HUES64 (cell line): ENCODE data around the gene DDIT4.
A peak's percentile ranks its signal among the peaks of the same experiment; 100 is the strongest.

Experiments
- H3K27ac ChIP-seq: 2 replicates; pipeline ENCODE4 v1.7.0; 2013; ENCODE audit warnings: low read depth, low read length, inconsistent platforms
- H3K27me3 ChIP-seq: 2 replicates; pipeline ENCODE4 v1.6.1; 2013; ENCODE audit warnings: mild to moderate bottlenecking, low read length; ENCODE audit not compliant: insufficient read depth
- H3K36me3 ChIP-seq: 2 replicates; pipeline ENCODE4 v1.6.1; 2013; ENCODE audit warnings: mild to moderate bottlenecking, low read length; ENCODE audit not compliant: insufficient read depth
- H3K4me1 ChIP-seq: 2 replicates; pipeline ENCODE4 v1.6.1; 2013; ENCODE audit warnings: mild to moderate bottlenecking, low read length, moderate library complexity; ENCODE audit not compliant: insufficient read depth
- H3K4me3 ChIP-seq: 2 replicates; pipeline ENCODE4 v1.5.1; 2013; ENCODE audit warnings: mild to moderate bottlenecking, low read length, moderate library complexity
- H3K9ac ChIP-seq: 2 replicates; pipeline ENCODE4 v1.6.1; 2013; ENCODE audit warnings: mild to moderate bottlenecking, low read depth, low read length
- H3K9me3 ChIP-seq: 2 replicates; pipeline ENCODE4 v1.6.1; 2013; ENCODE audit warnings: low read depth, low read length; ENCODE audit not compliant: insufficient read depth
- WGBS: fragments of 150-250, 120-280 bp; methylation state at CpG from one replicate; pipeline ENCODE4 v1.1.7; 2013; ENCODE audit warnings: missing lambda C conversion rate; 5-methylcytosine and 5-hydroxymethylcytosine counted together

The DDIT4 gene

GRCh38 chr10:72314263-72314662 is 40.5 kb downstream of the DDIT4 start:
- no peaks in the 10 kb centered on the region for H3K36me3 ChIP-seq
- 97% methylated on average over 7 of the region's 7 CpGs for WGBS
- H3K9me3 ChIP-seq: no peaks in the 10 kb centered on the region
- peaks cover 28% of the 10 kb centered on the region for H3K4me1 ChIP-seq
- no peak overlapping the region for H3K4me3 ChIP-seq
- H3K27ac ChIP-seq: no peak overlapping the region
- no peak overlapping the region for H3K9ac ChIP-seq
- H3K27me3 ChIP-seq: no peaks in the 10 kb centered on the region

DNA sequence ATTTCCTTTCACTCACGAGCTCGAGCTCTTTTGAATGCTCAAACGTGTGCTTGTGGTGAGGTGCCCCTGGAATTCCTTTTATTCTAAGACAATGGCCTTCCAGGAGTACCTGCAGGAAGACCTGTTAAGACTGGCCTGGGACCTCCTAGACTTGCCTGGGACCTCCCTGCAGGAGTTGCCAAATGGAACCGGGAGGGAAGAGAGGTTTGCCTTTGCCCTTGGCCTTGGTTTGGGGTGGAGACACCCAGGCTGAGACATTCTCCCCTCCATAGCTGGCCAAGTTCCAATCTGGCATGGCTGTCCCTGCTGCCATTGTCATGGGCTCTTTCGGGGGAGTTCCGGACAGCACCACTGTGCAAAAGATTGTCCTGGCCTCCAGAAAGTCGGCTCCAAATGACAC is 41.3 kb downstream of the DDIT4 start:
- Histone ChIP-seq H3K36me3 (no peaks in the 10 kb centered on the region), H3K4me3 (no peak overlapping the region), H3K4me1 (peaks cover 28% of the 10 kb centered on the region), H3K9me3 (no peaks in the 10 kb centered on the region), H3K9ac (no peak overlapping the region), H3K27ac (peak overlapping the region; percentile 63; the same call in 1 of the 2 replicates), H3K27me3 (no peaks in the 10 kb centered on the region)
- WGBS: 53% methylated on average over 7 of the region's 7 CpGs

DNA sequence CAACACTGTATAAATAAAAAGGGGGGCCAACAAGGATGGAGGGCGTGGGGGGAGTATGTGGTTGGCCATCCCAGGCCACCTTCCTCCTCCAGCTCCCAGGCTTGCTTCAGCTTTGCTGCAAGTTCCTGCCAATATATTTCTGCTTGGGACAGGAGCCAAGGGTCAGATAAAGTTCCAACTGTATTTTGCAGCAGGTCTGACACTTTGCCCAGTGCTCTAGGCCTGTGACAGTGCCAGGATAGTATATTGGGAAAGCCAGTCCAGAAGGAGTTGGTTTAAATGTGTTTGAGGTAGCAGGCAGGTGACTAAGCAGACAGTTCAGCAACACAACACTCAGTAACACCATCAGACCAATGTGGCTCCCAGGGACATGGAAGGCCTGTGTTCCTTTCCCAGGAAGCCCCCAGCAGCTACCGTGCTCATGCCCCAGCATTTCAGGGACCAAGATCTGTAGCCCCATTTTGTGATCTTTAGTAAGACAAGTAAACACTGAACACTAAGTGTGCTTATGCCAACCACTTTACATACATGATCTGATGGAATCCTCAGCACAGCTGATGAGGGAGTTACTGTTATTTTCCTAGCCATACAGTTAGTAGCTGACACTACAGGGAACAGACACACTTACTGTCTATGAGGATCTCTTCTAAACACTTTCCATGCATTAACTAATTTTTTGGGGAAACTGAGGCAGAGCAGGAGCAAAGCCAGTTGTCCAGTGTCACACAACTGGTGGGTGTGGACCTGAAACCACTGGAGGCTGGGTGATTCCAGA is 42.1 kb downstream of the DDIT4 start:
- H3K27ac ChIP-seq: no peak overlapping the region

DNA sequence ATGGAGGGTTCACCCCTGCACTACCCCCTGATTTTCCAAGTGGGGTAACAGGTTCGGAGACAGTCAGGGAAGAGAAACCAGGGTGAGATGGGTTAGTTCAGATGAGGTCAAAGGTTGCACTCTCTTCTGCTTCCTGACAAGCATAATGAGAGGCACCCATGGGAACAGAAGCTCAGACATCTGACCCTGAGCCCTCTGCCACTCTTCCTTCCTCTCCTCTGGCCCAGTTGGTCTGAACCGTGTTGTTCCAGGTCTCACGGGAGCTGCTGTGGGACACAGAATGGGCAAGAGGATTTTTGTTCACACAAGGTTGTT is 42.6 kb downstream of the DDIT4 start:
- H3K9me3 ChIP-seq: no peaks in the 10 kb centered on the region
- H3K4me3 ChIP-seq: no peak overlapping the region
- peaks cover 33% of the 10 kb centered on the region for H3K4me1 ChIP-seq
- no peaks in the 10 kb centered on the region for H3K27me3 ChIP-seq
- no peak overlapping the region for H3K27ac ChIP-seq
- WGBS: 93% methylated on average over 3 of the region's 3 CpGs
- H3K9ac ChIP-seq: no peak overlapping the region
- H3K36me3 ChIP-seq: no peaks in the 10 kb centered on the region

More for the DNA sequence above, 42.1 kb downstream of the DDIT4 start:
- H3K4me3 ChIP-seq: no peak overlapping the region
- H3K9ac ChIP-seq: no peak overlapping the region
- H3K4me1 ChIP-seq: peaks cover 29% of the 10 kb centered on the region
- 83% methylated on average over 2 of the region's 2 CpGs for whole genome bisulfite sequencing
- H3K9me3 ChIP-seq: no peaks in the 10 kb centered on the region
- no peaks in the 10 kb centered on the region for H3K27me3 ChIP-seq
- no peaks in the 10 kb centered on the region for H3K36me3 ChIP-seq

DNA sequence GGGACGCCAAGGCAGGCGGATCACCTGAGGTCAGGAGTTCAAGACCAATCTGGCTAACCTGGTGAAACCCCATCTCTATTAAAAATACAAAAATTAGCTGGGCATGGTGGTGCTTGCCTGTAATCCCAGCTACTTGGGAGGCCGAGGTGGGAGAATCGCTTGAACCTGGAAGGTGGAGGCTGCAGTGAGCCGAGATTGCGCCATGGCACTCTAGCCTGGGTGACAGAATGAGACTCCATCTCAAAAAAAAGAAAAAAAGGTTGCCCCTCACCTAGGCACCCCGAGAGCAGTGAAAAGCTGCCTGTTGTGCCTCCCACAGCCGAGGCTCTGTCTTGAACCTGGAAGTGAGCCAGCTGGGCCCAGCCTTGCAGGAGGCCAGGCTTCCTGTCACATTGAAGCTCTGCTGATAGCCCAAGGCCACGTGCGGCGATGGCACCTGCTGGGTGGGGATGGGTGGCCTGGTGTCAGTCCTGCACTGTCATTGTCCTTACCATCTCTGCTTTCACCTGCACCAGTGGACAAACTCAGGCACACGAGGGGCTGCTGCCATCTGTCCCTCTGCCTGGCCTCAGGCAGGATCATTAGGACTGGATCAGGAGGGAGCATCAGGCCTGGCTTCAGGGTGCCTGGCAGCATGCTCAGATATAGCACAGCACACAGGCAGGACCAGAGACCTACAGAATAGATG is 43.2 kb downstream of the DDIT4 start:
- Histone ChIP-seq H3K27me3 (no peaks in the 10 kb centered on the region), H3K27ac (no peak overlapping the region), H3K36me3 (no peaks in the 10 kb centered on the region), H3K4me3 (no peak overlapping the region), H3K4me1 (peaks cover 38% of the 10 kb centered on the region), H3K9ac (no peak overlapping the region), H3K9me3 (no peaks in the 10 kb centered on the region)
- 90% methylated on average over 12 of the region's 12 CpGs for WGBS

DNA sequence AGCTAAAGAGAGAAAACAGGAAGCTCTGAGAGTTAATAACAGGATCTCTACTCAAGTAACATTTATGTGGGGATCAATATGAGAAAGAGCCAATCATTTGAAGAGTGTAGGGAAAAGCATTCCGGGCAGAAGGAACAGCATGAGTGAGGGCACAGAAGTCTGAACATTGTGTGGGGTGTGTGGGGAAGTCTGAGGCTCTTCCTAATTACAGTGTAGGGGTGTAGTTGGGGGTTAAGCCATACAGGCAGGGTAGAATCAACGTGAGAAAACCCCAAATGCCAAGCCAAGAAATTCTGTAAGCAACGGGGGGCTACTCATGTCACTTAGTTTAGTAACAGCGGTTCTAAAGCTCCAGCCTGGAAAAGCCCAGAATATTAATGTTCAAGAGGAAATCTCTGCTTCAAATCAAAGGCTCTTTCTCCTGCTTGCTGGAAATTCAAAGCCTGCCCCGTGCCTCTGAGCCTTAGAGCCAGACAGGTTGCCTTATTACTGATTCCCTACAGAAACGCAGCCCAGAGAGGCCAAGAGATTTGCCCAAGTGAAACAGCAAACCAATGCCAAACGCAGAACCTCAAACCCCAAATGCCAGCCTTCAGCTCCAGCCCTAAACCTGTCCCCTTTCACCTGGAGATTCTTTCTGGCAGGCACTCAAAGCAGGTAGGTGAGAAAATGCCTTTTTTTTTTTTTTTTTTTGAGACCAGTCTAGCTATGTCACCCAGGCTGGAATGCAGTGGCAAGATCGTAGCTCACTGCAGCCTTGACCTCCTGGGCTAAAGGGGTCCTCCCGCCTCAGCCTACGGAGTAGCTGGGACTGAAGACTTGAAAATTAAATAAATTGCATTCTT is 44.9 kb downstream of the DDIT4 start:
- WGBS: 85% methylated on average over 10 of the region's 10 CpGs
- Histone ChIP-seq H3K9me3 (no peaks in the 10 kb centered on the region), H3K4me3 (peak overlapping the region; percentile 34), H3K27me3 (no peaks in the 10 kb centered on the region), H3K4me1 (peaks cover 38% of the 10 kb centered on the region), H3K9ac (no peak overlapping the region), H3K36me3 (no peaks in the 10 kb centered on the region), H3K27ac (no peak overlapping the region; the same call in 1 of the 2 replicates)

- Histone ChIP-seq H3K9ac (peak overlapping the region; percentile 47), H3K36me3 (no peaks in the 10 kb centered on the region), H3K4me3 (peak overlapping the region; percentile 34), H3K27me3 (no peaks in the 10 kb centered on the region), H3K4me1 (peaks cover 38% of the 10 kb centered on the region), H3K27ac (peak overlapping the region; percentile 42; the same call in 1 of the 2 replicates), H3K9me3 (no peaks in the 10 kb centered on the region)
- 9% methylated on average over 60 of the region's 60 CpGs for WGBS
Measured at GRCh38 chr10:72319416-72320254, 45.9 kb downstream of the DDIT4 start.

- Histone ChIP-seq H3K9ac (peak overlapping the region; percentile 71), H3K9me3 (no peaks in the 10 kb centered on the region), H3K4me1 (peaks cover 28% of the 10 kb centered on the region), H3K4me3 (no peak overlapping the region), H3K27ac (peak overlapping the region; percentile 86), H3K36me3 (no peaks in the 10 kb centered on the region), H3K27me3 (no peaks in the 10 kb centered on the region)
- WGBS: 38% methylated on average over 12 of the region's 12 CpGs
Measured at GRCh38 chr10:72320676-72321247, 47.0 kb downstream of the DDIT4 start.

DNA sequence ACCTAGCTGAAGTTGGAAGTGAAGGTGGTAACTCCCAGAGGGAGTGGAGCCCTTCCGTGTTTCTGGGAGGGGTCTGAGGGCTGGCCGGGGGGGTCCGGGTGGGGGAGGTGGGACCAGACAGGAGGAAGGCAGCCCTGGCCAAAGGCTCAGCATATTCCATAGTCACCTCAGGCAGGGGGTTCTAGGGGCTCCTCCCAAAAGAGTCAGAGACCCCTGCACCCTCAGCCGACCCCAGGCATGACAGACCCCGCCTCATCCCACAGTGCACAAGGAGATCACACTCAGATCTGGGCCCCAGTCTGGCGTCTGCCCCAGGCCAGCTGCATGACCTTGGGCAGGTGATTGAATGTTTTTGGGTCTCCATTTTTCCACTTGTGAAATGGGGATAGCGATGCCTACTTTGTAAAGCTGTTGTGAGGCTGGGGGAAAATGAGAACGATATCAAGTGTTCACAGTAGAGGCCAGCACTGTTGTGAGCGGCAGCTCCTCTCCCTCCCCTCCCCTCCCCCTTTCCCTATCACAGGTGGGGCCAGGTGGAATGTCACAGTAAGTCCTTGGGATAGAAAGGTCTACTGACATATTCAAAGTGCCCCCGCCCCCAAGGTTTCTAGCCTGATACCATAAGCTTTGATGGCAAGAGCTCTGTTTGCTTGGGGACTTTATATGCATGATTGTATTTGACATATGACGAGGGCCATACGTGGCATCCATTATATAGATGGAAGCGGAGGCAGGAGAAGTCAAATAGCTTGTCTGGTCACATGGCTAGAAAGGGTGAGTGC is 47.7 kb downstream of the DDIT4 start:
- H3K9me3 ChIP-seq: no peaks in the 10 kb centered on the region
- peak overlapping the region; percentile 86 for H3K27ac ChIP-seq
- peaks cover 28% of the 10 kb centered on the region for H3K4me1 ChIP-seq
- no peaks in the 10 kb centered on the region for H3K36me3 ChIP-seq
- H3K4me3 ChIP-seq: no peak overlapping the region
- no peaks in the 10 kb centered on the region for H3K27me3 ChIP-seq
- 70% methylated on average over 11 of the region's 13 CpGs for WGBS
- peak overlapping the region; percentile 71 for H3K9ac ChIP-seq

- H3K4me1 ChIP-seq: peaks cover 28% of the 10 kb centered on the region
- no peak overlapping the region for H3K9ac ChIP-seq
- no peaks in the 10 kb centered on the region for H3K9me3 ChIP-seq
- 85% methylated on average over 3 of the region's 3 CpGs for WGBS
- H3K27ac ChIP-seq: no peak overlapping the region
- no peaks in the 10 kb centered on the region for H3K36me3 ChIP-seq
- H3K4me3 ChIP-seq: no peak overlapping the region
- no peaks in the 10 kb centered on the region for H3K27me3 ChIP-seq
Measured at GRCh38 chr10:72322030-72322279, 48.2 kb downstream of the DDIT4 start.
